ENCODE measurements around the gene SIRPB2.

- no peak for TF ChIP-seq CTCF (conservative IDR thresholded peaks at IDR 0.05 in 1 of 2, IDR thresholded peaks at IDR 0.05 in 1 of 2; ENCODE audit: low read depth in 1 of 2, low read length in 2 of 2)
- no peak for TF ChIP-seq EZH2 (IDR thresholded peaks at IDR 0.05; ENCODE audit: low read length, missing control alignments)
Measured at GRCh38 chr20:1507276-1507675, 16.1 kb upstream of the SIRPB2 start.

Data from fibroblast of lung (primary cell).